ENCODE measurements around the gene USP10. TPM values are rescaled to one million over a fixed set of nuclear protein-coding genes. Genes with fewer than 3 reads are reported as not detected.
"Not testable (repeated sequence)": the region's sequence is repeated elsewhere in the genome, so short reads cannot be mapped to it uniquely, and the experiment has no call there.

Gene USP10
- polyA plus RNA-seq, 3 donors from 2014 or later, result 33.8 to 60.6 (median 58.7) TPM

- DNase-seq, result no peak
- Mint-ChIP-seq H3K27ac (no peak overlapping the region), H3K9me3 (no peaks in the 10 kb centered on the region), H3K27me3 (ENCODE audit: low read depth in 3 of 3) (peaks cover 4 to 9% (median 7%) of the 10 kb centered on the region in 3 donors), H3K36me3 (peaks cover 0 to 3% (median 0%) of the 10 kb centered on the region in 3 donors), H3K4me3 (no peak overlapping the region), H3K4me1 (no peaks in the 10 kb centered on the region)
Observed at GRCh38 chr16:84680165-84680842, 19.5 kb upstream of the USP10 start.

- H3K4me1 Mint-ChIP-seq, result no peaks in the 10 kb centered on the region
- DNase-seq, result no peak
- no peak overlapping the region for H3K27ac Mint-ChIP-seq
- H3K36me3 Mint-ChIP-seq, result no peaks in the 10 kb centered on the region
- no peaks in the 10 kb centered on the region for H3K9me3 Mint-ChIP-seq
- H3K4me3 Mint-ChIP-seq, result no peak overlapping the region
- H3K27me3 Mint-ChIP-seq (ENCODE audit: low read depth in 3 of 3), result peaks cover 4 to 9% (median 7%) of the 10 kb centered on the region in 3 donors
Observed at GRCh38 chr16:84680843-84681629, 18.8 kb upstream of the USP10 start.

DNA sequence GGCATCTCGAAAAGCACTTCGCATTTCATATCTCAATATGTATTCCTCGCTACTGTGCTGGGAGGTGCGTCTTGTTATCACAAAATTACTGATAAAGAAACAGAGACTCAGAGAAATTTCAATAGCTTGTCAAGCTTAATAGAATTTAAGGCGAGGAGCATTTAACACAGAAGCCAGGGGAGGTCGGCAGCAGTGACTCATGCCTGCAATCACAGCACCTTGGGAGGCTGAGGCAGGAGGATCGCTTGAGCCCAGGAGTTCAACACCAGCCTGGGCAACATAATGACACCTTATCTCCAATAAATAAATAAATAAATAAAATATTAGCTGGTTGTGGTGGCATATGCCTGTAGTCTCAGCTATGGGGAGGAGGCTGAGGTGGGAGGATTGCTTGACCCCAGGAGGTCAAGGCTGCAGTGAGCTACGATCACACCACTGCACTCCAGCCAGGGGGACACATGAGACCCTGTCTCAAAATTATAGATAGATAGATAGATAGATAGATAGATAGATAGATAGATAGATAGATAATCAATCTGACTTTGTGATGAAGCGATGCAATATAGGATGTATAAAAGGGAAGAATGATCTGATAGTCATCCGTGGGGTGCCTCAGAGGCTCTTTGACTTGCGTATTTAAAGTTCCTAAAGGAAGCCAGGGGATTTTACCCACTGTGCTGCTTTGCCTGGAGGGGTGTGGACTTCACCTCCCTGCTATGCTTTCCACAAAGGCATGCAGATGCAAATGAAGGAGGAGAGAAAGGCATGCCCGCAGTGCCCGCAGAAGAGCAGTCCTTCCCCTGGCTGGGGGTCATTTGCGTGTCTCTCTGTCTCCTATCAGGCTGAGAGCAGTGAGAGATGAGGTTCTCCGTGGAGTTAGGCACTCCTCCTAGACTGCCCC is 15.9 kb upstream of the USP10 start:
- Mint-ChIP-seq H3K4me1 (no peaks in the 10 kb centered on the region), H3K4me3 (no peak overlapping the region), H3K9me3 (no peaks in the 10 kb centered on the region), H3K36me3 (no peaks in the 10 kb centered on the region), H3K27me3 (ENCODE audit: low read depth in 3 of 3) (peaks cover 4 to 9% (median 7%) of the 10 kb centered on the region in 3 donors), H3K27ac (no peak overlapping the region)
- no peak for DNase-seq

- H3K4me1 Mint-ChIP-seq, result no peaks in the 10 kb centered on the region
- no peak for DNase-seq
- no peak overlapping the region for H3K27ac Mint-ChIP-seq
- H3K27me3 Mint-ChIP-seq (ENCODE audit: low read depth in 3 of 3), result peaks cover 4 to 9% (median 7%) of the 10 kb centered on the region in 3 donors
- H3K9me3 Mint-ChIP-seq, result no peaks in the 10 kb centered on the region
- no peaks in the 10 kb centered on the region for H3K36me3 Mint-ChIP-seq
- no peak overlapping the region for H3K4me3 Mint-ChIP-seq
Observed at GRCh38 chr16:84684592-84684965, 15.2 kb upstream of the USP10 start.

- no peak for DNase-seq
- Mint-ChIP-seq H3K27me3 (ENCODE audit: low read depth in 3 of 3) (peaks cover 4 to 11% (median 7%) of the 10 kb centered on the region in 3 donors), H3K9me3 (no peaks in the 10 kb centered on the region), H3K36me3 (no peaks in the 10 kb centered on the region), H3K4me1 (no peaks in the 10 kb centered on the region), H3K4me3 (no peak overlapping the region), H3K27ac (no peak overlapping the region)
Observed at GRCh38 chr16:84685210-84685609, 14.6 kb upstream of the USP10 start.

DNA sequence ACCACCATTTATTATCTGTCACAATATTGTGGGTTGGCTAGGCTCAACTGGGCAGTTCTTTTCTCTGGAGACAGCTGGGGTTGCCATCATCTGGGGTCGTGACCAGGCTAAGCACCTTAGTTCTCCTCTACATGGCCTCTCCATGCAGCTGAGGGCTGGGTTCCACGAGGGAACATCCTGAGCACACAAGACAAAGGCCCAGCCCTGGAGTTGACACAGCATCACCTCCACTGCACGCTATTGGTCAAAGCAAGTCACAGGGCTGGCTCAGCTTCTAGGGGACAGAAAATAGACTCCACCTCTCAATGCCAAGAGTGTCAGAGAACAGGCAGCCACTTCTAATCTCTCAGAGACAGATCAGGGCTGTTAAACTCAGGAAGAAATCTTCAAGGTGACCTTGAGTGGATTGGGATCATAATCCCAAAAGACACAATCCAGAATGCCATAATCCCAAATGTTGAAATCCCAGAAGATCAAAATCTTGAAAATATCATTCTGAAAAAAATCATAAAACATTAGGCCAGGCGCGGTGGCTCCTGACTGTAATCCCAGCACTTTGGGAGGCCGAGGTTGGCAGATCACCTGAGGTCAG is 13.0 kb upstream of the USP10 start:
- no peak for DNase-seq
- Mint-ChIP-seq H3K36me3 (no peaks in the 10 kb centered on the region), H3K4me3 (no peak overlapping the region), H3K27me3 (ENCODE audit: low read depth in 3 of 3) (peaks cover 1 to 9% (median 4%) of the 10 kb centered on the region in 3 donors), H3K27ac (no peak overlapping the region), H3K9me3 (no peaks in the 10 kb centered on the region), H3K4me1 (no peaks in the 10 kb centered on the region)

- Mint-ChIP-seq H3K4me3 (no peak overlapping the region), H3K27ac (no peak overlapping the region), H3K4me1 (no peaks in the 10 kb centered on the region), H3K36me3 (no peaks in the 10 kb centered on the region), H3K9me3 (no peaks in the 10 kb centered on the region), H3K27me3 (ENCODE audit: low read depth in 3 of 3) (peaks cover 1 to 4% (median 4%) of the 10 kb centered on the region in 3 donors)
- no peak for DNase-seq
Observed at GRCh38 chr16:84687715-84688114, 12.1 kb upstream of the USP10 start.

DNA sequence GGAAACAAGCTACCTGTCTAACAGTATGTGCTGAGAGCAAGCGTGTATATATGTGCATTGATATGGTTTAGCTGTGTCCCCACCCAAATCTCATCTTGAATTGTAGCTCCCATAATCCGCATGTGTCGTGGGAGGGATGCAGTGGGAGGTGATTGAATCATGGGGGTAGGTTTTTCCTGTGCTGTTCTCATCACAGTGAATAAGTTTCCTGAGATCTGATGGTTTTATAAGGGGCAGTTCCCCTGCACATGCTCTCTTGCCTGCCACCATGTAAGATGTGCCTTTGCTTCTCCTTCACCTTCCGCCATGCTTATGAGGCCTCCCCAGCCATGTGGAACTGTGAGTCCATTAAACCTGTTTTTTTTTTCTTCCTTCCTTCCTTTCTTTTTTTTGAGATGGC is 11.6 kb upstream of the USP10 start:
- not testable (repeated sequence) for H3K27ac Mint-ChIP-seq; H3K4me3 Mint-ChIP-seq; H3K36me3 Mint-ChIP-seq; H3K9me3 Mint-ChIP-seq; H3K27me3 Mint-ChIP-seq (ENCODE audit: low read depth in 3 of 3); H3K4me1 Mint-ChIP-seq; DNase-seq

DNA sequence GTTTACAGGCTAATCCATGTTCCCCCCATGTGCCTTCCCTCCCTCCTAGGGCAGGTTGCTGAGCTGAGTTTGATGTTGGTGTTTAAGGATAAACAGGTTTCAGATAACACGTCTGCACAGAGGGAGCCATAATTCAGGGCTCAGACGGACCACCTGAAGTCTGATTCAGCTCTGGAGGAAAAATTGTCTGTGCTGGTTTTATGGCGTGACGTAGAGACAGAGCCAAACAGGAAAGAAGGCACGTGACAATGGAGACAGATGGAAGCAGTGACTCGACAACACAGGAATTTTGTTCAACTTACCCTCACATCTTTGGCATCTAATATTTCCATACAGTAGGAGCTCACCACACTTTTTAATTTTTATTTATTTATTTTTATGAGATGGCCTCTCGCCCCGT is 10.7 kb upstream of the USP10 start:
- no peaks in the 10 kb centered on the region for H3K9me3 Mint-ChIP-seq
- peaks cover 0 to 4% (median 2%) of the 10 kb centered on the region in 3 donors for H3K27me3 Mint-ChIP-seq (ENCODE audit: low read depth in 3 of 3)
- H3K27ac Mint-ChIP-seq, result no peak overlapping the region
- H3K4me3 Mint-ChIP-seq, result no peak overlapping the region
- H3K4me1 Mint-ChIP-seq, result no peaks in the 10 kb centered on the region
- no peak for DNase-seq
- H3K36me3 Mint-ChIP-seq, result no peaks in the 10 kb centered on the region

DNA sequence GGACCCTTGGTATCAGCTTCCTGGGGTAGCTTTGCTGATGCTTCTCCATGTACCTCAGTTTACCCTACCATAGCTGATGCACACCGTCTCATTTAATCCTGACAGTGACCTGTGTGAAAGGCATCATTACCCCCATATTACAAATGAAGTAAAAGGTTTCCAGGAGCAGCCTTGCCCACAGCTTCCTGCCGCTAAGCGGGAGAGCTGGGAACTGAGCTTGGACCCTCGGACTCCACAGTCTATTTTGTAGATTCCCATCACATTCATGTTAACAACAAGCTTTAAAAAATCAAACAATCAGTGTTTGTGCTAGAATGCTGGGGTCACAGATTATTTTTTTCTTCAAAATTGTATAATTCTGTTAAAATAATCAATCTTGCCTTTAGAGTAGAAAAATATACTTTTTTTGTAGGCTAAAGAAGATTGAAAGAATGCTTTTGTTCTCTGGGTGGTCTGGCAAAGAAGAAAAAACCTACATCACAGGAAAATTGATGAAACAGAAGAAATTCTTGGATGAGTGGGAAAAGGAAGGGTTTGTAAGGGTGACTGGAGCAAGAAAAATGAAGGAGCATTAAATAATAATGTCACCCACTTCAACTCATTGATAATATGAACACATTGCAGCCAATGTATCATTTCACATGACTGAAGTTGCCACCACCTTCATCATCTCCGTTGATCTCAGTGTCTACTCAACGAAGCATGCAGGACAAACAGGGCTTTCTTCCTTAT is 9.5 kb upstream of the USP10 start:
- H3K4me3 Mint-ChIP-seq, result no peak overlapping the region
- no peaks in the 10 kb centered on the region for H3K9me3 Mint-ChIP-seq
- H3K4me1 Mint-ChIP-seq, result no peaks in the 10 kb centered on the region
- no peak for DNase-seq
- H3K27ac Mint-ChIP-seq, result no peak overlapping the region
- peaks cover 0 to 2% (median 0%) of the 10 kb centered on the region in 3 donors for H3K27me3 Mint-ChIP-seq (ENCODE audit: low read depth in 3 of 3)
- no peaks in the 10 kb centered on the region for H3K36me3 Mint-ChIP-seq

DNA sequence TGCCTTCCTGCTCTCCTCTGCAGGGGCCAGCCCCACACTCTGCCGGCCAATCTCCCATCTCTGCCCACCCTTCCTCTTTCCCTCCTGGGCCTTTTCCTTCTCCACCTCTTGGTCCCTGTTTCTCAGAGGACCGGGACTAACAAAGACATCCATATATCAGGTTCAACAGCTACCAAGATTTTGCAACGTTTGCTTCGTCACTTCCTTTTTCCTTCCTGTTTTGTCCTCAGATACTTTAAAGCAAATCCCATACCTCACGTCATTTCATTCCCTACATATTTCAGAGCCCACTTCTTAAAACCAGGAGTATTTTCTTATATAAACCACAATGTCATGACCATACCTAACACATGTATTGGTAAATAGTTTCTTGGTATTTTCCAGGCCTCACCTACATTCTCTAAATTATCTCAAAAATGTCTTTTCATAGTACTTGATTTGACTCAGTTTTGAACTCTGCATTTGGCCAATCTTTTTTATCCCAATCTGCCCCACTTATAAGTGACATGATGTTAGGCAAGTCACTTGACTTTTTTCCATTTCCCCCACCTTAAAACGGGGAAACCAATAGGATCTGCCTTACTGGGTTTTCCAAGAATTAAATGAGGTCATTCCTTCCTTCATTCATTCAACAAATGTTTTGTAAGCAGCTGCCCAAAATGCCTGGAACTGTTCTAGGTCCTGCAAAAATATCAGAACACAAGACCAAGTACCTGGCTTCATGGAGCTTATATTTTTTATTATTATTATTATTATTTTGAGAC is 7.2 kb upstream of the USP10 start:
- Mint-ChIP-seq H3K9me3 (no peaks in the 10 kb centered on the region), H3K4me3 (no peak overlapping the region), H3K27ac (no peak overlapping the region), H3K36me3 (no peaks in the 10 kb centered on the region), H3K4me1 (no peaks in the 10 kb centered on the region), H3K27me3 (ENCODE audit: low read depth in 3 of 3) (peaks cover 0 to 2% (median 0%) of the 10 kb centered on the region in 3 donors)
- no peak for DNase-seq

DNA sequence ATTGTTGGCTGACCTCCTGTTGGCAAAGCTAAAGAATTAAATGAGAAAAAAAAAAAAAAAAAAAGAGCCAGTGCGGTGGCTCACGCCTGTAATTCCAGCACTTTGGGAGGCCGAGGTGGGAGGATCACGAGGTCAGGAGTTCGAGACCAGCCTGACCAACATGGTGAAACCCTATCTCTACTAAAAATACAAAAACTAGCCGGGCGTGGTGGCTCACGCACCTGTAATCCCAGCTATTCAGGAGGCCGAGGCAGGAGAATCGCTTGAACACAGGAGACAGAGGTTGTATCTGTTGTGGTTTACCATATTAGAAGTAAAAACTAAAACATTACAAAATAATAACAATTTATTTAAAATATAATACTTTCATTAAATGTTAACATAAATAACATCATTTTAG is 5.9 kb upstream of the USP10 start:
- DNase-seq; H3K36me3 Mint-ChIP-seq; H3K27me3 Mint-ChIP-seq (ENCODE audit: low read depth in 3 of 3); H3K4me1 Mint-ChIP-seq; H3K9me3 Mint-ChIP-seq; H3K27ac Mint-ChIP-seq; H3K4me3 Mint-ChIP-seq: not testable (repeated sequence)

Measured in immature natural killer cell (primary cell).